GM12892 (cell line): Measurements from ENCODE around the gene CEP70.

ENCODE experiments used
- POLR2A ChIP-seq: IDR thresholded peaks from 2 replicates; pipeline ENCODE4 v1.6.1; 2011; ENCODE audit warnings: low read depth, low read length, control low read depth
- POLR2AphosphoS5 ChIP-seq: IDR thresholded peaks from 2 replicates; pipeline ENCODE4 v1.6.1; 2011; ENCODE audit warnings: low read depth, low read length, control low read depth

DNA sequence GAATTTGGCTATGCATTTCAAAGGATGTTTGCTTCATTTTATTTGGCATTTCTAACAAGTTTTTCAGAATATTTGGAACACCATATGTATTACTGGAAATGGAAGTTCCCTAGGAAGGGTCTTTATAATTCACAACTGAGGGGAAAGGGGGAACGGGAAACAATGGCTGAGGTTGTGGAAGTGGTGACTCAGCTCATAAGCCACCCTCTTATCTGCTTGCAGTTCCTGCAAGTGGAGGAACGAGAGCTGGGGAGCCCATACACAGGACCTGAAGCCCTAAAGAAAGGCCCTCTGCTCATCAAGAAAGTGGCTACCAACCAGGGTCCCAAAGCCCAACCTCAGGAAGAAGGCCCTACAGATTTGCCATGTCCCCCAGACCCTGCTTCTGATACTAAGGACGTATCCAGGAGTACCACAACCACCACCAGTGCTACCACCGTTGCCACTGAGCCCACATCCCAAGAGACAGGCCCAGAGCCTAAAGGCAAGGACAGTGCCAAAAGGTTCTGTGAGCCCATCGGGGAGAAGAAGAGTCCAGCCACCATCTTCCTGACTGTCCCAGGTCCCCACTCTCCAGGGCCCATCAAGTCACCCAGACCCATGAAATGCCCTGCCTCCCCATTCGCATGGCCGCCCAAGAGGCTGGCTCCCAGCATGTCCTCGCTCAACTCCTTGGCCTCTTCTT, 121.8 kb downstream of the CEP70 start:
- TF ChIP-seq POLR2AphosphoS5 (no peak), POLR2A (no peak)
